ENCODE results near the gene SLC34A3.
"Not testable (repeated sequence)": the region's sequence is repeated elsewhere in the genome, so short reads cannot be mapped to it uniquely, and the experiment has no call there.

SLC34A3 gene

DNA sequence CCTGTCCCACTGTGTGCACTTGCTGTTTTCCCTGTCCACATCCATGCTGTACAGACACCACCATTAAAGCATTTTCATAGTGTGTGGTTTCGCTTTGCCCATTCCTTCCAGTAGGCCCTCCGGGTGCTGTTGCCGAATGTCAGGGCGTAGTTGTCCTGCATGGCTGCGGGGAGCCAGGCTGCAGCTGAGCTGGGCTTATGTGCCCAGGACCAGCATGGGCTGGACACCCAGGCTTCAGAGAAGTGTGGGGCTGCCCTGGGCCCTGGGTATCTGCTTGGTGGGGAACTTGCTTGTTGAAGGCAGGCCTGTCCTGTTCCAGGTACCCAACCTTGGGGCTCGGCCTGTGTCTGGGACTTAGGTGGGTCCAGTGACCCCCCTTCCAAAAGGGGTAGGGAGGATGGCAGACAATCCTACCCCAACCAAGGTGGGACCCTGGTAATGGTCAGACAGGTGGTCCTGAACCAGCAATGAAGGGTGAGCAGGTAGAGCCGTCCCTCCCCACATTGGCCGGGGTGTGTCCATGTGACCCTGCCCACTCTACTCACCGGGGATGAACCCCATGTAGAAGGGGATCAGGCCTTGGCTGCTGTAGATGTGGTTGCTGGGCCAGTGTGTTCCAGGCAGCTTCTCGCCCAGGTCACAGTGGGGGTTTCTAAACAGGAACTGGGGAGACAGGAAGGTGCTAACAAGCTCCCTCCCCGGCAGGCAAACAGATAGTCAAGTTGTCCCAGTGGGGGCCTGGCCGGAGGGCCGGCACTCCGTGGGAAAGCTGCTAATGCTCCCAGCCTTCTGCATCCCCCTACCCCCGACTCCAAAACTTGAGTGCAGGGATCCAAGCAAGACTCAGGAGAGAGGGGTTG, 13.2 kb downstream of the SLC34A3 start:
- no peak for DNase-seq

DNA sequence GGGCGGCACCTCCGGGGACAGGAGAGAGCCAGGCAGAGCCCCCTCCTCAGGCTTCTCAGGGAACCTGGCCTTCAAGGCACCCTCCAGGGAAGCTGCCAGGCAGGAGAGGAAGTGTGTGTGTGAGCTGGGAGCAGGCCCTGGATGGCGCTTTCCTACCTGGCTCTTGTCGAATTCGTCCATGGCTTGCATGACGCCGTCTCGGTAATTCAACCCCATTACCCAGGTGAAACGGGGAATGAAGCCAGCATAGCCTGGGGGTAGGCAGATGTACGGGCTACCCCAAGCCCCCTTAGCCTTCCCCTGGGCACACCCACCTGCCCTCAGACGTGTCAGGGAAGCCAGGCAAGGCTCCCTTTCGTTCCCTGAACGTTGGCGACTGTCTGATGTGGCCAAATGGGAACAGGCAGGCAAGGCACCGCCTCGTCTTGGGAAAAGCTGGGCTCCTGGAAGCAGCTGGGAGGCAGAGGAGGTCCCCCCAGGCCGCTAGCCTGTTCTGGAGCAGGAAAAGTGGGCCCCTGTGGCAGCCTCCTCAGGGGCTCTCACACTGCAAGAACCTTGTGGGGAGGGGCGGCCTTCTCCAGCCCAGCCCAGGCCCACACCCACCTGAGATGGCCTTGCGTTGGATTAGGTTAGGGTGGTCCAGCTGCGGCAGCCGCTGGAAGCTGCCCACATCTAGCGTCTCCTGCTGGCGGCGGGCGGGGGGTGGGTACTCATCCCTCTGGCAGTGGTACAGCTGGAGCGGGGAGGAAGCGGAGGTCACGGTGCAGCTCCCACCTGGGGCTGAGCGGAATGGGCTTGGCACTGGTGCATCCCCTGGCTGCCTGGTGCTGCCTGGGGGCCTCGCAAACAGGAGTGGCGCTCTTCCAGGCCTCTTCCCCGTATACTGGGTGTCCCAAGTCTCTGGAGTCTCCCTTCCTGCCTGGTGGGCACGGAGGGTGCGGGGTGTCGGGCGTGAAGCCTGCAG, 14.1 kb downstream of the SLC34A3 start:
- DNase-seq, result no peak

DNA sequence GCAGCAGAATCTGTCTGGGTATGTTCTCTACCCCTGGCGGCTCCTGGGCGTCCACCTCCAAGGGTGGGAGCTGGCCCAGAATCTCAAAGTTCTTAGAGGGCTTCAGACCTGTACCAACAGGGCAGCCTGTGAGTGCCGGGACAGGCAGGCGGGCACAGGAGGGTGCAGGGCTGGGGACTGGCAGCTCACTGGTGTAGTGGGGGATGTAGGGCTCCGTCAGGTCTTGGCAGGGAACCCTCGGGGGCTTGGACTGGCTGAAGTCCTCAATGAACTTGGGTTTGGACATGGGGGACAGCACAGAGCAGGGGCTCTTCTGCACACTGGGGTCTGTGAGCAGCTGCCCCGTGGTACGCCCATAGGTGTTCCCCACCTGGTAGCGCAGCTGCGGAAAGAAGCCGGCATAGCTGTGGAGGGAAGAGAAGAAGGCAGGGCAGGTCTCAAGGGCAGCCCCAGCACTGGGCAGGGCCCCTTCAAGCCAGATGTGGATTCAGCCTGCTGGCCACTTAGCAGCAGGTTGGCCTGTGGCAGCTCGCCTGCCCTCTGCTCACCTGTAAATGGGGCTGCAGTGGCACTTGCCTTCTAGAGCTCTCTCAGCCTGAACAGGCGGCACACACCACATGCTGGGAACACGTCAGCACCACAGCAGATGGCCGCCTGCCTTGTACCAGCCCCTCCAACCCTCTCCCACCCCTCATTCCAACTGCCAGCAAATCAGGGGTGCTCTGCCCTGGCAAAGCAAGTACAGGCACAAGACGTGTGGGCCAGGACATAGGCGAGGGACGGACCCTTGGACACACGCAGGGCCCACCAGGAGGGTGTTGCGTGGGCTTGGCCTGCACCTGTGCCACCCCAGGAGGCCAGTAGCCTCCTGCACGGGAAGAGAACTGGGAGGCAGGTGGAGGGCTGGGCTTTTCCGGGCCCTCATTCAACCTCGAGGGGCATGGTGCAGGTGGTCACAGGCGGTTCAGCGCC, 15.0 kb downstream of the SLC34A3 start:
- DNase-seq, result no peak

DNA sequence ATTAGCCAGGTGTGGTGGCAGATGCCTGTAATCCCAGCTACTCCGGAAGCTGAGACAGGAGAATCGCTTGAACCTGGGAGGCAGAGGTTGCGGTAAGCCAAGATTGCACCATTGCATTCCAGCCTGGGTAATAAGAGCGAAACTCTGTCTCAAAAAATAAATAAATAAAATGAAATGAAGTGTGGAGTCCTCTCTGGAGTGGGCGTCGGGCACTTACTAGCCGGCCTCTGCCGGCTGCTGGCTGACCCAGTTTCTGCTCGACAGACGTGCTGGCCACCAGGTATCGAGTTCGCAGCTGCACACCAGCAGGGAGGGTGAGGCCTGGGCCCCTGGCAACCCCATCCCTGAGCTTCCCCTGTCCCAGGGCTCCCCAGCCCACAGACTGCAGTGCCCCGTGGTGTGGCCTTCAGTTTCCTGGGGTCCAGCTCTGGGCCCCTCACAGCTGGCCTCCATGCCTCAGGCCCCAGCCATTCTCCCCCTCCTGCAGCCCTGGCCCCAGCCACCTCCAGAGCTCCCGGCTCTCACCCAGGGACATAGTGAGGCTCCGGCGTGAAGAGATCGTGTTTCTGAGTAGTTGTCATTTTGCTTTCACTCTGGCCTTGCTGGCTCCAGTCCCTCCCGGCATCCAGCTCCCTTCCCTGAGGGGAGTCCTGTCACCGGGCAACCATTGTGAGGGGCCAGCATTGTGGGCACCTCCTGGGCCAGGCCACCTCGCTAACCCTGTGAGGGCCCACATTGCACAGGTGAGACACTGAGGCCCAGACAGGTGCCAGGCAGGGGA, 16.6 kb downstream of the SLC34A3 start:
- no peak for DNase-seq

DNA sequence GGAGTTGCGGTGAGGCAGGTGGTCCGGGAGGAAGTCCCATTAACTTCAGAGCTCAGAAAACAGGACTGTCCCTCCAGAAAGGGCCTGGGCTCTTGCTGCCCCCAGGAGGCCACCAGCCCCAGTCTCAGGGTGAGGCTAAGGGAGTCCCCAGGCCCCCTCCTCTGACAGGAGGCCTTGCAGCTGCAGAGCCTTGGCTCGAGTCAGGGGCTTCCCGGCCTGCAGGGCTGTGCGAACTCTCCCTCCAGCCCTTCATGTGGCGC, 17.1 kb downstream of the SLC34A3 start:
- DNase-seq, result no peak

DNA sequence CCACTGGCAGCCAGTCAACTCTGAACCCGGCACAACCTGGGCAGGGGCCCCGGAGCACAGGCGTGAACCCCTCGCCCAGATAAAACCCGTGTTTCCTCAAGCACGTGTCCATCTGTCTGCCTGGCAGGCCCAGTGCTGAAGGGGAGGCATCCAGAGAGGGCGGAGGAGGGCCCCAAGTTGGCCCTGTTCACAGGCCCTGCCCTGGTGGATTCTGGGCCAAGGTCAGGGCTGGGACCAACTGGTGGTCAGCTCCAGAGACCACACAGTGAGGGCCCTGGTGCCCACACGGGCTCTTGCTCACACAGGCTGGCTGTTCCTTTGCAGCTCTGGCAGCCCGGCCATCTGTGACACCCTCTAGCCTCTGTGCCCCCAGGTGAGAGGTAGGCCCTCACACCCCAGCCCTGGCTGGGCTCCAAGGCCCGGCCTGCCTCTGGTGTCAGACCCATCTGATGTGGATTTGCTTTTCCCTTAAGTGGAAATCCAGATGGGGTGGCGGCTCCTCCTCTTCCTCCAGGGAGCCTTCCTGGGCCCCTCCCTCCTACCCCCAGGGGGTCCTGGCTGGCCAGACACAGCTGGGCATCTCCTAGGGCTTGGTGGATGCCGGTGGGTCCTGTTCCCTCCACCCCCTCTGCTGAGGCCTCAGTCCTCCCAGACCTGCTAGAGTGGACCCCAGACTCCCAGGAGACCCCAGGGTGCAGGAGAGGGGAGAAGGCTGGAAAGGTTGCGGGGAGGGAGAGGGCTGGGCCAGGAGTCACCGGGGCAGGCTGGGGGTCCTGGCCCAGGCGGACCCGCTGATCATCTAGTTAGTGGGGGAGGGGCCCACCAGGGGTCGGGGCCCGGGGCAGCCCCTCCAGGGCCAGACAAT, 19.9 kb downstream of the SLC34A3 start:
- DNase-seq, result no peak

DNA sequence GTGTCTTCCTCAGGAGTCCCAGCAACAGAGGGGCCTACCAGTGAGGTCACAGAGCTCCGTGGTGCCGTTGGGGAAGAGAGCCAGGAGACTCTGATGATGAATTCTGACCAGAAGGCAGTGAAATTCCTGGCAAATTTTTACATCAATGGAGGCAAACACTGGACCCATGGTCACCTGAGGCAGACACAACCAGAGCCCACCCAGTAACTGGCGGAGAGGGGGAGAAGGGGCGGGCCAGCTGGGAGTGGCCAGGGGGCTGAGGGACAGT, 20.4 kb downstream of the SLC34A3 start, which contains the start of gene STPG3:
Gene STPG3 (plus strand): TSS at position 93 of the 268 bp plus-strand sequence. CDS start 1 bp downstream, at position 94.
- DNase-seq, result no peak

DNA sequence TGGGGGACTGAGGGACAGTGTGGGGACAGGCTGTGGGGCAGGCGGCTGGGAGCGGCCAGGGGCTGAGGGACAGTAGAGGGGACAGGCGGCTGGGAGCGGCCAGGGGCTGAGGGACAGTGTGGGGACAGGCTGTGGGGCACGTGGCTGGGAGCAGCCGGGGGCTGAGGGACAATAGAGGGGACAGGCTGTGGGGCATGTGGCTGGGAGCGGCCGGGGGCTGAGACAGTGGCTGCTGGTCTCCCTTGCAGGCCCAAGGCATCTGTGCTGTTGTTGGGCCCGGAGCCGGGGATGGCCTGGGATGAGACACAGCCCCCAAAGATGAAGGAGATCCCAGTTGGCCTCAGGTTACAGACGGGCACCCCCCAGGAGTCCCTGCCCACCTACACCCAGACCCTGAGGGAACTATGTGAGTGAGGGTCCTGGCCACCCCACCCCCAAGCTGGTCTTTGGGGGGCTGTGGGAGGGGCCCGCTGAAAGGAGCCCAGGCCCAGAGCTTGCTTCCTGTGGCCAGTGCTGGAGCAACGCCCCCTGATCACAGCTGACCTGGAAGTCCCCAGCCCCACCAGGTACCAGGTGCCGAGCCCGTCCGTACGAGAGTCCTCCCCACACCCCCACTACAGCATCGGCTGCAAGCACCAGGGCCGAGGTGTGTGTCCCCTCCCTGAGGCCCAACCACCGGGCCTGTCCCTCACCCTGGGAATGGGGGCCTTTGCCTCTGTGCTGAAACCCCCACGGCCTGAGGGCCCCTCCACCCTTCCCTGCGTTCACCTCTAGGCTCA, 21.0 kb downstream of the SLC34A3 start:
- DNase-seq, result no peak

DNA sequence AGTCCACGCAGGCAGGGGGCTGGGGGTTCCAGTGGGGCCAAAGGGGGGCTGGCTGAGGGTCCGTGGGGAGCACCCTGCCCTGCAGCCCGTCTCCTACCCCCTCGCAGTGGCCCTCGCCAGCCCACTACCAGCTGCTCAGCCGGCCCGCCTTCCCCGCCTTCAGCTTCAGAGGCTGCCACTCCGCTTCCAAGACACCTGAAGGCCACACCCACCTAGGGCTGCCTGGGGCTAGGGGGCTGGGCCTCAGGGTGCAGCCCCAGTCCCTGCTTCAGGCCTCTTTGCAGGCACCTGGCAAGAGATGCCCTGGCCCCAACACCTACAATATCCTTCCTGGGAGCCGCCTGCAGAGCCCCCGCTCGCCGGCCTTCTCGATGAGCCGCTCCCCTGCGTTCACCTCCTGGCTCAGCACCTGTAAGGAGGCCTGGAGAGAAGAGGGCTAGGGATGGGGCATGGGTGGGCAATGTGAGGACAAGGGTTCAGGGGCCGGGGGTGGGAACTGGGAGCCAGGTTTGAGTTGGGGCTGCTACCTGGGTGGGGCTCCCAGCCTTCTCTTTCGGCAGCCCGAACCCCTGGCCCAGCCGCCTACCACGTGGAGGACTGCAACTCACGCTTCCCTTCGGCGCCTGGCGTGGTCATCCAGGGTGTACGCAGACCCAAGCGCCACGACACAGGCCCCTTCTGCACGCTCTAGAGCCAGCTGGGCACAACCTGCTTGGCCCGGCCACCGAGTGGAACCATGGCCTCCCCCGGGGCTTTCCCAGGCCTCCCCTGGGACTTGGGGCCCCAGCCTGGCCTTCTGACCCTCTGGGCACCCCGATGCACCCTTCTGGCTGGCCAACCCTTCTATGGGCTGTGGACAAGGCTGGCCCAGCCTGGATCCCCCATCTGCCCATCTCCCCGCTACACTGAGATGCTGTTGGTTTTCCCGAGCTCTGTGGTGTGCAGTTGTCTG, 22.1 kb downstream of the SLC34A3 start:
- no peak for DNase-seq

DNA sequence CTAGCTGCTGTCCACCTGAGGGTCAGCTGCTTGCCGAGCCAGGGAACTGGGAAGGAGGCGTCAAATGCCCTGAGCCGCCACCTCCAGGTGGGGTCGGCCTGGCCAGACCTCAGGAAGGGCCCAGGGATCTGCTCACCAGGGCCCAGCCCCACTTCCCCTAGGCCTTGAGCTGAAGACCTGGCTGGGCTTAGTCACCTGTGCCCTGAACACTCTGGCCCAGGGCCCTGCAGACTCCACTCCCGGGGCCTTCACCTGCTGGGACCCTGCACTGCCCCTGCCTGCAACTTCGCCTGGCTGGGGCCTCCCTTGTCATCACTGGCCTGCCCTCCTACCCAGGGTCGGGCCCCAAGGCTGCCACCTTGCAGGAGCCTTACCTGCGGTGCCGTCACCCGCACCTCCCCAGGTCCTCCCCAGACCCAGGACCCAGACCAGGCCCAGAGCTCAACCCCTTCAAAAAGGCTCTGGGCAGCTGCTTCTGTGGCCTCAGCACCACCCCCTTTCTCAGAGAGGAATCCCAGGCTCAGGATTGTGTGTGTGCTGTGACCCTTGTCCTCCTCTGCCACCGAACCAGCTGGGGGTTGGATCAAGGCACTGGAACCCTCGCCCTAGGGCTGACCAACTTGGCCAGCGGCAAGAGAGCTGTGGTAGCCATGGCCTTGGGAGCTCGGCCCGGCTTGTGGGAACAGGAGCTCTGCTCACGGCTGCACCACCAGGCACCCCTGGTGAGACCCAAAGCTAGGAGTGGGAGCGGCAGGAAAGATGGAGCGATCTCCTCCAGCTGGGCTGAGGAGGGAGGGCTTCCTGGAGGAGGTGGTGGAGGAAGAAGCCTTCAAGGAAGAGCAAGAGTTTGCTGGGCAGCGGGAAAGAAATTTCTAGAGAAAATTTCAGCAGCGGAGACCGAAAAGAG, 23.3 kb downstream of the SLC34A3 start:
- DNase-seq, result no peak

DNA sequence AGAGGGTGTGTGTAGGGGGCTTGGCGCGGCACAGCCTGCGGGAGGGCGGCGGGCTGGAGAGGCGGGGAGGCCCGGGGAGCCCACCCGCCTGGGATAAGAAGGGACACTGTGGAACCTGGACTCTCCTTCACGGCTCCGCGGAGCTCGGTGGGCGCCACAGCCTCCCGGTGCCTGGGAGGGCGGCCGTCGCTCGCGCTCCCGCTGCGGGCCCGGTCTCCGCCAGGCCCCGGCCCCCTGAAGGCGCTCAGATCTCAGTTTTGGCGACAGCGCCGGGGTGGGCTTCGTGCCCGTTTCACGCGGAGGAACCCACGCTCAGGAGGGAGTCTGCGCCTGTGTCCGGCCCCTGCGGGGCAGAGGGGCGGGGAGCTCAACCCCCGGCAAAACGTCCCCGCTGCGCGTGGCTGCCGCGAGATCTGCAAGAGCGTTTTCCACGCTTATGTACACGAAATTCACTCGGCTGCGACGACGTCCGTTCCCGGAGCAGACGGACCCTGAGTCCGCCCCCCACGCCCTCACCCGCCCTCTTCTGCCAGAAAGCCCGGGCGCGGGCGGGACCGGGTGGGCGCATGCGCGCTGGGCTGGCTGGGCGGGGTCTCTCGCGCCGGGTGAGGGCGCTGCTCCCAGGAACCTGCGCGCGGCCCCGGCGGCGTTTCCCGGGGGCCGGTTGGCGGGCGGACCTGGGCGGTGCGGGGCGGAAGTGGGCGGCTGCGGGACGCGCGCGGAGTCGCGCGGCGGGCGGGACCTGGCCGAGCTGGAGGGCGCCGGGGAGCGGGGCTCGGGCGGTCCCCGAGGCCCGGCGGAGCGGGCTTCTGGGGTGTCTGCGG, 24.1 kb downstream of the SLC34A3 start, which contains the start of gene NELFB:
Gene NELFB (plus strand): TSS at position 704 of the 824 bp plus-strand sequence.
- DNase-seq, result peak; percentile 82

DNA sequence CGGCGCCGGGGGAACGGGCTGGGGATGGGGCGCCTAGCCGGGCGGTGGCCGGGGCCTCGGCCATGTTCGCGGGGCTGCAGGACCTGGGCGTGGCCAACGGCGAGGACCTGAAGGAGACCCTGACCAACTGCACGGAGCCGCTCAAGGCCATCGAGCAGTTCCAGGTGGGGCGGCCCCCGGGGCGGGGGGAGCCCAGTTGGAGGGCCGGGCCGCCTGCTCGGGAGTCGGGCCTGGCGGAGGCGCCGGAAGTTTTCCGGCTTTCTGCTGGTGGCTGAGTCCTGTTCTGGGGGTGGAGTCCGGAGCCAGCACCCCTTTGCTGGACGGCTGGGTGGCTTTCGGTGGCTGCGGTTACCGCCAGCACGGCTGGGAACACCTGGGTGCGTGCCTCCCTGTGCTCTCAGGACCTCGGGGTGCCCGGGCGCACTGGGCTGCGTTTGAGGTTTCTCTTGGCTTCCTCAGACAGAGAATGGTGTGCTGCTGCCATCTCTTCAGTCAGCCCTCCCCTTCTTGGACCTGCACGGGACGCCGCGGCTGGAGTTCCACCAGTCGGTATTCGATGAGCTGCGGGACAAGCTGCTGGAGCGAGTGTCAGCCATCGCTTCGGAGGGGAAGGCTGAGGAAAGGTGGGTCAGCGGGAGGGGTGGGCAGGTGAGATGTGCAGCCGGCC, 24.9 kb downstream of the SLC34A3 start:
- DNase-seq, result peak; percentile 28

DNA sequence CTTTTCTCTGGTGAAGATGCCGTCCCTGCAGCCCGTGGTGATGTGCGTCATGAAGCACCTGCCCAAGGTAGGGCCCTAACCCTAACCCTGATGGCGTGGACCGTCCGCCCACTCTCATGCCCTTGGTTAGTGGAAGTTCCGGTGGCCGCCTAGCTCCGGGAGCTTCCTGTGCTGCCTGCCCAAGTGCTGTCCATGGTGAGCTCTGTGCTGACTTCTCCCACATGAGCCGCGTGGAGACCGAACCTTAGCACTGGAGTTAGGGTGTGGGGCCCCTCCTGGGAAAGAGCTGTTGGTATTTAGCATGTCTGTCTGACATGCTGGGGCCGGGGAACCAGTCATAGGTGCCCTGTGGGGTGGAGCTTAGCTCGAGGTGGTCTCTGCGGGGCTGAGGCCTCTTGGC, 25.7 kb downstream of the SLC34A3 start:
- no peak for DNase-seq

DNA sequence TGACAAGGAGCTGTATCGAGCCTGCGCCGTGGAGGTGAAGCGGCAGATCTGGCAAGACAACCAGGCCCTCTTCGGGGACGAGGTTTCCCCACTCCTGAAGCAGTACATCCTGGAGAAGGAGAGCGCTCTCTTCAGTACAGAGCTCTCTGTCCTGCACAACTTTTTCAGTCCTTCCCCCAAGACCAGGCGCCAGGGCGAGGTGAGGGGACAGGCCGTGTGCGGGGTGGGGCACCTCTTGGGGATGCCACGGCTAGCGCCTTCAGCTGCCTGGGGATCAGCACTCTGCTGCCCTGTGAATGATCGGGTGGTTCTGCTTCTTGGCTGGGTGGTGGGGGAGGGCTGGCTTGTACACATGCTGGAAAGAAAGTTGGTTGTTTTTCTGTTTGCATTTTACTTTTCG, 26.2 kb downstream of the SLC34A3 start:
- no peak for DNase-seq

DNA sequence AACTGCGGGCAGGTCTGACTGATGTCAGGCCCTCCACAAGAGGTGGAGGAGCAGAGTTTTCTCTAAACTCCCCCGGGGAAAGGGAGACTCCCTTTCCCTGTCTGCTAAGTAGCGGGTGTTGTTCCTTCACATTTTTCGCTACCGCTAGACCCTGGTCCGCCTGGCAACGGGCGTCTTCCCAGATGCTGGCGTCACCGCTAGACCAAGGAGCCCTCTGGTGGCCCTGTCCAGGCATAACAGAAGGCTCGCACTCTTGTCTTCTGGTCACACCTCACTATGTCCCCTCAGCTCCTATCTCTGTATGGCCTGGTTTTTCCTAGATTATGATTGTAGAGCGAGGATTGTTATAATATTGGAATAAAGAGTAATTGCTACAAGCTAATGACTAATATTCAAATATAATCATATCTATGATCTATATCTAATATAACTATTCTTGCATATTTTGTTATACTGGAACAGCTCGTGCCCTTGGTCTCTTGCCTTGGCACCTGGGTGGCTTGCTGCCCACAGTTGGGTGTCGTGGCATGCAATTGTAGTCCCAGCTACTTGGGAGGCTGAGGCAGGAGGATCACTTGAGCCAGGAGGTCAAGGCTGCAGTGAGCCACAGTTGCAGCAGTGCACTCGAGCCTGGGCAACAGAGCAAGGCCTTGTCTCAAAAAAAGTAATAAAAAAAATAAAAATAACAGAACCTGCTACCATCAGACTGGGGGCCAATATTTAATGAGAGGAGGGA, 31.6 kb downstream of the SLC34A3 start:
- DNase-seq, result not testable (repeated sequence)

DNA sequence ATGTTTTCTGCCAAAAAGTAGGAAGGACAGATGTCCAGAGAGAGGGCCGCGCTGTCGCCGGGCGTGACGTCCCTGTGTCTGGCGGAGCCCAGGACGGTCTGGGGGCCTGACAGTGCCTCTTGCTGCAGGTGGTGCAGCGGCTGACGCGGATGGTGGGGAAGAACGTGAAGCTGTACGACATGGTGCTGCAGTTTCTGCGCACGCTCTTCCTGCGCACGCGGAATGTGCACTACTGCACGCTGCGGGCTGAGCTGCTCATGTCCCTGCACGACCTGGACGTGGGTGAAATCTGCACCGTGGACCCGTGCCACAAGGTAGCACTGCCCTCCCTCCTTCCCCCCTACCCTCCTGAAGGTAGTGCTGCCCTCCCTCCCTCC, 32.2 kb downstream of the SLC34A3 start:
- DNase-seq, result no peak

Measured in inflammatory macrophage treated with lipopolysaccharide for 4 hours (primary cell).